WTC11 (cell line): Measurements from ENCODE around the gene SLC25A24. TPM values are rescaled to one million over a fixed set of nuclear protein-coding genes. Genes with fewer than 3 reads are reported as not detected.

Source experiments
- ATF1 ChIP-seq: sonication (generic); formaldehyde crosslinking; IDR thresholded peaks from 2 replicates; pipeline ENCODE4 v1.8.1; 2023; ENCODE audit warnings: mild to moderate bottlenecking, moderate library complexity, missing genetic modification reagents
- ATF3 ChIP-seq: sonication (generic); formaldehyde crosslinking; conservative IDR thresholded peaks from 2 replicates; pipeline ENCODE4 v1.8.1; 2022; ENCODE audit warnings: mild to moderate bottlenecking, missing genetic modification reagents
- CDX4 ChIP-seq: fragments of 250-450 bp; sonication (Bioruptor Pico); IDR thresholded peaks from 2 replicates; pipeline ENCODE4 v1.9.0; 2021; ENCODE audit warnings: moderate library complexity, mild to moderate bottlenecking, inconsistent platforms, borderline replicate concordance
- ELF4 ChIP-seq: sonication (generic); formaldehyde crosslinking; IDR thresholded peaks from 2 replicates; pipeline ENCODE4 v1.8.1; 2022; ENCODE audit warnings: low read depth, mild to moderate bottlenecking, moderate library complexity, missing genetic modification reagents
- ESRRA ChIP-seq: sonication (generic); formaldehyde crosslinking; IDR thresholded peaks from 2 replicates; pipeline ENCODE4 v1.8.1; 2022; ENCODE audit warnings: mild to moderate bottlenecking, missing genetic modification reagents, borderline replicate concordance
- FOXK1 ChIP-seq: sonication (generic); formaldehyde crosslinking; IDR thresholded peaks from 2 replicates; pipeline ENCODE4 v1.8.0; 2022; ENCODE audit warnings: mild to moderate bottlenecking, moderate library complexity, missing genetic modification reagents
- FOXP1 ChIP-seq: sonication (generic); formaldehyde crosslinking; IDR thresholded peaks from 2 replicates; pipeline ENCODE4 v1.8.0; 2022; ENCODE audit warnings: missing genetic modification reagents, mild to moderate bottlenecking, moderate library complexity, borderline replicate concordance
- FOXP4 ChIP-seq: sonication (generic); formaldehyde crosslinking; IDR thresholded peaks from 2 replicates; pipeline ENCODE4 v1.8.0; 2022; ENCODE audit warnings: mild to moderate bottlenecking, missing genetic modification reagents
- HMGA2 ChIP-seq: fragments of 250-450 bp; sonication (Bioruptor Pico); IDR thresholded peaks from 2 replicates; pipeline ENCODE4 v1.4.0; 2021; ENCODE audit warnings: mild to moderate bottlenecking, moderate library complexity
- MAX ChIP-seq: sonication (generic); formaldehyde crosslinking; IDR thresholded peaks from 2 replicates; pipeline ENCODE4 v1.8.0; 2022; ENCODE audit warnings: mild to moderate bottlenecking, missing genetic modification reagents
- NFE2L1 ChIP-seq: sonication (generic); formaldehyde crosslinking; IDR thresholded peaks from 2 replicates; pipeline ENCODE4 v1.8.1; 2023; ENCODE audit warnings: missing genetic modification reagents
- NR3C1 ChIP-seq: sonication (generic); formaldehyde crosslinking; conservative IDR thresholded peaks from 2 replicates; pipeline ENCODE4 v1.8.1; 2023; ENCODE audit warnings: low read depth, mild to moderate bottlenecking, missing genetic modification reagents
- OVOL2 ChIP-seq: fragments of 250-450 bp; sonication (Bioruptor Pico); IDR thresholded peaks from 2 replicates; pipeline ENCODE4 v1.9.0; 2021; ENCODE audit warnings: mild to moderate bottlenecking, borderline replicate concordance
- PRDM15 ChIP-seq: sonication (generic); formaldehyde crosslinking; IDR thresholded peaks from 2 replicates; pipeline ENCODE4 v1.8.0; 2022; ENCODE audit warnings: missing genetic modification reagents
- PRRX2 ChIP-seq: fragments of 250-450 bp; sonication (Bioruptor Pico); IDR thresholded peaks from 2 replicates; pipeline ENCODE4 v1.8.0; 2021; ENCODE audit warnings: mild to moderate bottlenecking
- RORB ChIP-seq: fragments of 250-450 bp; sonication (Bioruptor Pico); IDR thresholded peaks from 2 replicates; pipeline ENCODE4 v1.9.0; 2021; ENCODE audit warnings: mild to moderate bottlenecking
- SP1 ChIP-seq: sonication (generic); formaldehyde crosslinking; conservative IDR thresholded peaks from 2 replicates; pipeline ENCODE4 v1.8.1; 2022; ENCODE audit warnings: missing genetic modification reagents
- STAT6 ChIP-seq: sonication (generic); formaldehyde crosslinking; conservative IDR thresholded peaks from 2 replicates; pipeline ENCODE4 v1.8.1; 2023; ENCODE audit warnings: mild to moderate bottlenecking, low read depth, missing genetic modification reagents, moderate library complexity
- TEAD4 ChIP-seq: sonication (generic); formaldehyde crosslinking; IDR thresholded peaks from 2 replicates; pipeline ENCODE4 v1.8.0; 2022; ENCODE audit warnings: mild to moderate bottlenecking, missing genetic modification reagents
- ZBTB43 ChIP-seq: sonication (generic); formaldehyde crosslinking; IDR thresholded peaks from 2 replicates; pipeline ENCODE4 v1.8.1; 2023; ENCODE audit warnings: mild to moderate bottlenecking, missing genetic modification reagents
- ZMAT4 ChIP-seq: fragments of 250-450 bp; sonication (Bioruptor Pico); IDR thresholded peaks from 2 replicates; pipeline ENCODE4 v1.9.0; 2021; ENCODE audit warnings: mild to moderate bottlenecking
- ZNF219 ChIP-seq: sonication (generic); formaldehyde crosslinking; IDR thresholded peaks from 2 replicates; pipeline ENCODE4 v1.8.0; 2023; ENCODE audit warnings: missing genetic modification reagents, mild to moderate bottlenecking, borderline replicate concordance
- ZNF263 ChIP-seq: sonication (generic); formaldehyde crosslinking; IDR thresholded peaks from 2 replicates; pipeline ENCODE4 v1.8.1; 2022; ENCODE audit warnings: low read depth, mild to moderate bottlenecking, moderate library complexity, missing genetic modification reagents
- ZNF425 ChIP-seq: fragments of 250-450 bp; sonication (Bioruptor Pico); conservative IDR thresholded peaks from 2 replicates; pipeline ENCODE4 v1.9.0; 2021; ENCODE audit warnings: mild to moderate bottlenecking
- total RNA-seq: library from RNA; stranded (reverse); gene quantifications from 3 replicates; pipeline ENCODE4 v1.2.3, GENCODE V29; 2021

The SLC25A24 gene
- total RNA-seq, 1 experiment from 2014 or later = 39.1 TPM

GRCh38 chr1:108199781-108200686, at the start of gene SLC25A24 (continued):
- TF ChIP-seq FOXP4 = 0 out of 2 replicates have a peak, but pooled peaks have one; percentile 44
- TF ChIP-seq ATF3 = no peak
- TF ChIP-seq STAT6 = no peak
- no peak for TF ChIP-seq ZMAT4 (CRISPR knock-in tag)
- peak; percentile 69 for TF ChIP-seq SP1 (CRISPR knock-in tag)
- no peak for TF ChIP-seq PRRX2 (CRISPR knock-in tag)
- no peak for TF ChIP-seq CDX4 (CRISPR knock-in tag)
- TF ChIP-seq ESRRA = no peak
- TF ChIP-seq PRDM15 = no peak
- no peak for TF ChIP-seq RORB
- TF ChIP-seq ZNF219 (CRISPR knock-in tag) = peak; percentile 69; the same call in 1 of the 2 replicates
- no peak for TF ChIP-seq ATF1 (CRISPR knock-in tag)
- TF ChIP-seq HMGA2 (CRISPR knock-in tag) = no peak
- TF ChIP-seq FOXK1 = peak; percentile 30
- TF ChIP-seq NR3C1 (CRISPR knock-in tag) = no peak
- peak; percentile 68; the same call in 1 of the 2 replicates for TF ChIP-seq ZBTB43 (CRISPR knock-in tag)
- TF ChIP-seq TEAD4 = no peak
- 0 out of 2 replicates have a peak, but pooled peaks have one; percentile 32 for TF ChIP-seq ZNF263 (CRISPR knock-in tag)
- no peak for TF ChIP-seq ELF4 (CRISPR knock-in tag)
- TF ChIP-seq ZNF425 (CRISPR knock-in tag) = no peak
- peak; percentile 58; the same call in 1 of the 2 replicates for TF ChIP-seq MAX (CRISPR knock-in tag)
- TF ChIP-seq NFE2L1 (CRISPR knock-in tag) = no peak
- TF ChIP-seq OVOL2 (CRISPR knock-in tag) = no peak
- TF ChIP-seq FOXP1 (CRISPR knock-in tag) = peak; percentile 94
